Measurements from ENCODE around the gene SLC35D3. TPM values are rescaled to one million over a fixed set of nuclear protein-coding genes. Genes with fewer than 3 reads are reported as not detected.
"Not testable (repeated sequence)": the region's sequence is repeated elsewhere in the genome, so short reads cannot be mapped to it uniquely, and the experiment has no call there.

The SLC35D3 gene
- total and polyA plus RNA-seq, 5 experiments from 2014 or later, result not detected

DNA sequence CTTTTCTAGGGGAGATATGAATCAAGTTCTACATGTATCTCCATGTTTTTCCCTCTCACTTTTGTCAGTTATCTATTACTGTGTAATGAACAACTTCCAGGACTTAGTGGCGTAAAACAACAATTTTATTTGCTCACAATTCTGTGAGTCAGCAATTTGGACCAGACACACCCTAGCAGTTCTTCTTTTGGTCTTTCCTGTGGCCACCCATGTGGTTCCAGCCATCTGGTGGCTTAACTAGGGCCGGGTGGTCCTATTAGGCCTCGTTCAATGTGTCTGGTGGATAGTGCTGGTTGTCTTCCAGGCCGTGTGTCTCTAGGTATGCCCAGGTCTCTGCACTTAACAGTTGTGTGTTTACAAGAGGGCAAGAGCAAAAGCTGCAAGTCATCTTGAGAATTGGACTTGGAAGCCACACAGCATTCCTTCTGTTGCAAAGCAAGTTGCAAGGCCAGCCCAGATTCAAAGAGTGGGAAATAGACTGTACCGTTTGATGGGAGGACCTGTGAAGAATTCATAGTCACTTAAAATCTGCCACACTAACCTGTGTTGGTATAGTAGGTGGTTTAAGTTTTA lies 20.8 kb upstream of the SLC35D3 start:
- Mint-ChIP-seq H3K9me3 (no peaks in the 10 kb centered on the region), H3K36me3 (peaks cover 20 to 48% (median 39%) of the 10 kb centered on the region in 3 donors), H3K27ac (no peak overlapping the region), H3K4me1 (no peaks in the 10 kb centered on the region), H3K27me3 (no peaks in the 10 kb centered on the region), H3K4me3 (no peak overlapping the region)
- no peak for ATAC-seq
- DNase-seq, result no peak
- POLR2A ChIA-PET, result no interaction called here

DNA sequence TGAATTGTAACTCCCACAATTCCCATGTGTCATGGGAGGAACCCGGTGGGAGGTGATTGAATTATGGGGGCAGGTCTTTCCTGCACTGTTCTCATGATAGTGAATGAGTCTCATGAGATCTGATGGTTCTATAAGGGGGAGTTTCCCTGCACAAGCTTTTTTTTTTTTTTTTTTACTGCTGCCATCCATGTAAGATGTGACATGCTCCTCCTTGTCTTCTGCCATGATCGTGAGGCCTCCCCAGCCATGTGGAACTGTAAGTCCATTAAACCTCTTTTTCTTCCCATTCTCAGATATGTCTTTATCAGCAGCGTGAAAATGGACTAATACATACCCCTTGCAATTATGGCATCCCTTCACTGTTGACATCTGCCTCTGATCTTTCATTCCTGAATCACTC lies 17.6 kb upstream of the SLC35D3 start:
- H3K27me3 Mint-ChIP-seq, ATAC-seq, H3K4me3 Mint-ChIP-seq, H3K9me3 Mint-ChIP-seq, DNase-seq, POLR2A ChIA-PET, H3K4me1 Mint-ChIP-seq: not testable (repeated sequence)
- Mint-ChIP-seq H3K27ac (peak overlapping the region in 1 of 10 donors; percentile 9), H3K36me3 (peaks cover 20 to 41% (median 36%) of the 10 kb centered on the region in 3 donors)

DNA sequence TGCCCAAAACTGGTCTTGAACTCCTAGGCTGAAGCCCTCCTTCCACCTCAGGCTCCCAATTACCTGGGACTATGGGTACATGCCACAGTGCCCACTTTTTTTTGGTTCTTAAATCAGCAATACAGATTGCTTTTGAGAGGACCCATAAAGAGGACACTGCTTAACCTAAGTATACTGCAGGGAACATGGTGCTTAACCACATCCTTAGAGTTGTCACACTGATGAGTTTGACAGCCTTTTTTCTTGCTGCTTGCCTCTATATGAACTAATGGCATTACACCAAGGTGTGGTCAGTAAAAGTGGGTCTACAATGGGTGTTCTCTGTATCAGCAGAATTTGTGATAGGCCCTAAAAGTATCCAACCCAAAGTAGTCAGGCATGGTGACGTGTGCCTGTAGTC lies 7.2 kb upstream of the SLC35D3 start:
- peak overlapping the region in 1 of 10 donors; percentile 27 for H3K27ac Mint-ChIP-seq
- ATAC-seq, result no peak

DNA sequence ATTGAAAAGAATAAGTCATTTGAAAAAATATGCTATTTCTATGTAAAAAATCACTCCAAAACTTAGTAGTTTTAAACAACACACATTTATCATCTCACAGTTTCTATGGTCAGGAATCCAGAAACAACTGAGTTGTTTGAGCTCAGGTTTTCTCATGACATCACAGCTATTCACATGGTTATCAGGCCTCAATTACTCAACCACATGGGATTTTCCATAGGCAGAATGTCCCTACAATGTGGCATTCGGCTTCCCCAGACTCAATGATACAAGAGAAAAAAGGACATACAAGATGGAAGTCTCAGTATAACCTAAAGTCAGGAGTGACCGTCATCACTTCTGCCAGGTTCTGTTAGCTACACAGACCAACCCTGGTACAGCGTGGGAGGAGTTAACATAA lies 3.4 kb upstream of the SLC35D3 start:
- H3K27me3 Mint-ChIP-seq, result peaks cover 5 to 48% (median 29%) of the 10 kb centered on the region in 5 donors
- H3K27ac Mint-ChIP-seq, result peak overlapping the region in 1 of 10 donors; percentile 88
- no peaks in the 10 kb centered on the region for H3K9me3 Mint-ChIP-seq
- H3K4me1 Mint-ChIP-seq, result peaks cover 11 to 36% (median 24%) of the 10 kb centered on the region in 4 donors
- no peak for DNase-seq
- no peak for ATAC-seq
- H3K4me3 Mint-ChIP-seq, result no peak overlapping the region
- peaks cover 8 to 31% (median 22%) of the 10 kb centered on the region in 3 donors for H3K36me3 Mint-ChIP-seq
- POLR2A ChIA-PET, result no interaction called here

More for the DNA sequence above, 7.2 kb upstream of the SLC35D3 start:
- H3K4me1 Mint-ChIP-seq, result peaks cover 2 to 4% (median 3%) of the 10 kb centered on the region in 4 donors
- H3K36me3 Mint-ChIP-seq, result peaks cover 25 to 58% (median 49%) of the 10 kb centered on the region in 3 donors
- DNase-seq, result no peak
- H3K9me3 Mint-ChIP-seq, result no peaks in the 10 kb centered on the region
- POLR2A ChIA-PET, result no interaction called here
- H3K27me3 Mint-ChIP-seq, result peaks cover 0 to 16% (median 3%) of the 10 kb centered on the region in 5 donors
- H3K4me3 Mint-ChIP-seq, result no peak overlapping the region

DNA sequence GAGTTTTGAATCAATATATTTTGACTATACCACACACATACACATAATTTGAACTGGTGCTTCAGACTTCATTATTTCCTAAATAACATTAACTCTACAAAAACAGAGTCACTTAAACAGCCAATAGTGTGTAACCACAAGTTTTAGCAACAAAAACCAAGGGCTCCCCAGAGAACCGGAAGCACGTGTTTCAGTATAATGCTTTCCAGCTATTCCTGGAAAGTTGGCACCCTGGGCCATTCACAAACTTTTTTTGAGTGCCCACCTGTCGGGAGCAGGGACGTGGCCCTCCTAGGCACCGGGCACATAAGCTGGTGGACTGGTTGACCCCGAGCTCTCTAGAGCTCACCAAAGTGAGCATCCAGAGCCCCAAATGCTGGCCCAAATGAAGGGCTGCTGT lies 1.9 kb upstream of the SLC35D3 start:
- ATAC-seq, result peak; percentile 4 to 11
- POLR2A ChIA-PET, result no interaction called here
- Mint-ChIP-seq H3K27me3 (peaks cover 15 to 61% (median 40%) of the 10 kb centered on the region in 5 donors), H3K9me3 (no peaks in the 10 kb centered on the region), H3K4me3 (peak overlapping the region; percentile 65 to 90 (median 84)), H3K36me3 (peaks cover 4 to 24% (median 16%) of the 10 kb centered on the region in 3 donors), H3K4me1 (peaks cover 12 to 39% (median 31%) of the 10 kb centered on the region in 4 donors), H3K27ac (no peak overlapping the region)
- no peak for DNase-seq

DNA sequence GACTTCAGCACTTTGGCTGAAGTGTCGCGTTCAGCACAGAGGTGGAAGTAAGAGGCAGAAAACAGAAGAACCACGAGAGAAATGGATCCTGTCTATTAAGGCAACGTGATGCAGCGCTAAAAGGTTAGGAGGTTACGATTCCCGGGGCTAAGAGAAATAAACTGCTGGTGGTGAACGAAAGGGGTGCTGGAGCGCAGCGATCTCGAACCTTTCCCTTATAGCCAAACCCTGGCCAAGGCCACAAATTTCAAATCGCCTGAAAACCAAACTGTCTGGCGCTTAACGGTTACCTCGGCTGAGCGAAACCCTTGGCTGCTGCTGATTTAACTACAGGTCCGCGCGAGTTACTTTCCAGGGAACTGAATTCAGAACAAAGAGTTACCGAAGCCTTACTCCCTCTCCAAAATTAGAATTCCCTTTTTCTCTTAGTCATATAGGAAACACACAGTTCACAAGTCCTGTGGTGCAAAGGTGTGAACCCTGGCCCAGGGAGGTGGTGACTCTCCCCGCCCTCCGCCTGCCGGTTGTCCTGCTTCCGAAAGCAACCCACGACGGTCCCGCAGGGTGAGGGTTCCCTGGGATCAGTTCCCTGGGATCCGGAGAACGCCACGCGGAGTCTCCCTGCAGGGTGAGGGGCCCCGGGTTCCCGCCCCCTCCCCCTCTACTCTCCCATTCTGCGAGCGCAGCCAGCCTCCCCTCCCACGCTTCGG lies 1.3 kb upstream of the SLC35D3 start:
- Mint-ChIP-seq H3K27me3 (peaks cover 15 to 64% (median 42%) of the 10 kb centered on the region in 5 donors), H3K4me3 (peak overlapping the region; percentile 65 to 90 (median 84)), H3K4me1 (peaks cover 12 to 39% (median 31%) of the 10 kb centered on the region in 4 donors), H3K27ac (peak overlapping the region in 1 of 10 donors; percentile 60), H3K36me3 (peaks cover 4 to 18% (median 10%) of the 10 kb centered on the region in 3 donors), H3K9me3 (no peaks in the 10 kb centered on the region)
- DNase-seq (peak in 3 of 10 donors; percentile 7 to 17 (median 12)), ATAC-seq (peak; percentile 13 to 27)
- POLR2A ChIA-PET, result no interaction called here

DNA sequence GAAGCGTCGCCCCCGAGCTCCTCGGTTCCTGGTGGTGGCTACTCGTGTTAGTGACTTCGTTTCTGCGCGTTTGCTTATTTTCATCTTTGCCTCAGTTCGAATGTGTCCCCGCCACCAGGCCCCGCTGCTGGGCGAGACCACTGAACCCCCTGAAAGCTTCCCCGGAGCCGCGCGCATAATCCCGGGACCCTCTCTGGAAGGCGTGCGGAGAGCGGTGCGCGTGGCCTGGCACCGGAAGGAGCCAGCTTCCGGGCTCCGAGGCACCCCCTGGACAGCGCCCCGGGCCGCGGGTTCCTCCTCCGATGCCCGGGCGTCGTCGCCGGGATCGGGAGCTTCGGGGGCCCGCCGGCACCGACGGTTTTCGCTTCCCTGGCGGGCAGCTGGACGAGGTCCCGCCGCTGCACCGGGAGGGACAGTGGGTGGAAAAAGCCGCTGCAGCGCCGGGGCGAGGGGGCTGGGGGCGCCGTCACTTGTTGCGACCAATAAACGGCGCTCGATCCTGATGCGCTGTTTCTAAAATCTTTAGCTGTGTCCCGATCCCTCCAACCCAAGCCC lies 643 bp upstream of the SLC35D3 start:
- H3K27ac Mint-ChIP-seq, result peak overlapping the region in 1 of 10 donors; percentile 60
- H3K36me3 Mint-ChIP-seq, result peaks cover 4 to 14% (median 6%) of the 10 kb centered on the region in 3 donors
- H3K9me3 Mint-ChIP-seq, result no peaks in the 10 kb centered on the region
- H3K4me1 Mint-ChIP-seq, result peaks cover 12 to 39% (median 31%) of the 10 kb centered on the region in 4 donors
- ATAC-seq, result peak; percentile 28 to 29
- peak in 3 of 10 donors; percentile 8 to 17 (median 12) for DNase-seq
- H3K4me3 Mint-ChIP-seq, result peak overlapping the region; percentile 66 to 90 (median 84)
- peaks cover 15 to 70% (median 47%) of the 10 kb centered on the region in 5 donors for H3K27me3 Mint-ChIP-seq
- POLR2A ChIA-PET, result no interaction called here

DNA sequence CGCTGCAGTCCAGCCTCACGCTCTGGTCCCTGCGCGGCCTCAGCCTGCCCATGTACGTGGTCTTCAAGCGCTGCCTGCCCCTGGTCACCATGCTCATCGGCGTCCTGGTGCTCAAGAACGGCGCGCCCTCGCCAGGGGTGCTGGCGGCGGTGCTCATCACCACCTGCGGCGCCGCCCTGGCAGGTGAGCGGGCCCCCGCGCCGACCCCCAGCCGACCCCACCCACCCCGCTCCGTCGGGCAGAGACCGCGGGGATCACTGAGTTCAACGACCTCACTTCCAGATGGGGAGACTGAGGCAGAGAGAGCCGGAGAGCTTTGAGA lies 545 bp downstream of the SLC35D3 start:
- H3K9me3 Mint-ChIP-seq, result no peaks in the 10 kb centered on the region
- peaks cover 12 to 39% (median 31%) of the 10 kb centered on the region in 4 donors for H3K4me1 Mint-ChIP-seq
- DNase-seq, result peak in 1 of 10 donors; percentile 4
- POLR2A ChIA-PET, result no interaction called here
- peak overlapping the region; percentile 63 to 91 (median 84) for H3K4me3 Mint-ChIP-seq
- no peak overlapping the region for H3K27ac Mint-ChIP-seq
- H3K36me3 Mint-ChIP-seq, result peaks cover 0 to 9% (median 0%) of the 10 kb centered on the region in 3 donors
- peaks cover 23 to 82% (median 47%) of the 10 kb centered on the region in 5 donors for H3K27me3 Mint-ChIP-seq
- ATAC-seq, result peak; percentile 14 to 21

DNA sequence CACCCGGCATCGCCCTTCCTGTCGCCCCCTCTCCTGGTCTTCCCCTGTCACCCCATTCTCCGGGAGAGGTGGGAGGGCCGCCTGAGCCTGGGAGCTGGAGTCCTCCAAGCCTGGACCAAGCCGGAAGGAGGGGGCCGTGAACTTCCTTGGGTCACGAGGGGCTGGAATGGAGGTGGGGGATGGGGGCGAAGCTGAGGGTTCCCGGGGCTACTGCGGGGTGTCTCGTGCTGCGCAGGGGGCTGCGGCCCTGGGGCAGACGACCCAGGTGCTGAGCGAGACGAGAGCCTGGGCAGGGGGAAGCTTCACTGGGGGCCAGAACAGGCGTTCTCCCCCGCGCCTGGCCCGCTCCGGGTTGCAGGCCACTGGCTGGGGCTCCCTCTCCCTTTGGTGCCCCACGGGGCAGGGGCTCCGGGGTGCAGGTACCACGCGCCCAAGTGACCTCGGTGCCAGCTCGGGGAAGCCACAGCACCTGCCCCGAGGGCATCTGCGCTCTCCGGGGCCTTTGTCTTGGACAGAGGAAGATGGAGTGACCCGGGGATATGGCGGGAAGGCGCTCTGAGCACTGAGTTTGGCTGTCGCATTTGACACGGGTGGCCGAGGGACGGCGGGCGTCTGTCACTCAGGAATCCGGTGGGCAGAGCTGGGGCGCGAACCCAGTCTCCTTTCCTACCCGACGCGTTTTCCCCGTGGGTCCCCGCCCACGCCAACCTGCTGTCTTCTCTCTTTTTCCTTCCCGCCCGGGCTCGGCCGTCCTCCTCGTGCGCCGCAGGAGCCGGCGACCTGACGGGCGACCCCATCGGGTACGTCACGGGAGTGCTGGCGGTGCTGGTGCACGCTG lies 1.2 kb downstream of the SLC35D3 start:
- H3K9me3 Mint-ChIP-seq, result no peaks in the 10 kb centered on the region
- peaks cover 12 to 39% (median 31%) of the 10 kb centered on the region in 4 donors for H3K4me1 Mint-ChIP-seq
- peak overlapping the region; percentile 50 to 88 (median 66) for H3K4me3 Mint-ChIP-seq
- ATAC-seq, result peak in 1 of 2 donors; percentile 20
- peak in 2 of 10 donors; percentile 5 to 21 for DNase-seq
- peaks cover 0 to 9% (median 0%) of the 10 kb centered on the region in 3 donors for H3K36me3 Mint-ChIP-seq
- H3K27me3 Mint-ChIP-seq, result peaks cover 23 to 82% (median 47%) of the 10 kb centered on the region in 5 donors
- H3K27ac Mint-ChIP-seq, result peak overlapping the region in 1 of 10 donors; percentile 21
- POLR2A ChIA-PET, result no interaction called here

DNA sequence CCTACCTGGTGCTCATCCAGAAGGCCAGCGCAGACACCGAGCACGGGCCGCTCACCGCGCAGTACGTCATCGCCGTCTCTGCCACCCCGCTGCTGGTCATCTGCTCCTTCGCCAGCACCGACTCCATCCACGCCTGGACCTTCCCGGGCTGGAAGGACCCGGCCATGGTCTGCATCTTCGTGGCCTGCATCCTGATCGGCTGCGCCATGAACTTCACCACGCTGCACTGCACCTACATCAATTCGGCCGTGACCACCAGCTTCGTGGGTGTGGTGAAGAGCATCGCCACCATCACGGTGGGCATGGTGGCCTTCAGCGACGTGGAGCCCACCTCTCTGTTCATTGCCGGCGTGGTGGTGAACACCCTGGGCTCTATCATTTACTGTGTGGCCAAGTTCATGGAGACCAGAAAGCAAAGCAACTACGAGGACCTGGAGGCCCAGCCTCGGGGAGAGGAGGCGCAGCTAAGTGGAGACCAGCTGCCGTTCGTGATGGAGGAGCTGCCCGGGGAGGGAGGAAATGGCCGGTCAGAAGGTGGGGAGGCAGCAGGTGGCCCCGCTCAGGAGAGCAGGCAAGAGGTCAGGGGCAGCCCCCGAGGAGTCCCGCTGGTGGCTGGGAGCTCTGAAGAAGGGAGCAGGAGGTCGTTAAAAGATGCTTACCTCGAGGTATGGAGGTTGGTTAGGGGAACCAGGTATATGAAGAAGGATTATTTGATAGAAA lies 2.0 kb downstream of the SLC35D3 start:
- Mint-ChIP-seq H3K9me3 (no peaks in the 10 kb centered on the region), H3K27ac (peak overlapping the region in 1 of 10 donors; percentile 34), H3K4me3 (peak overlapping the region; percentile 24 to 88 (median 64)), H3K4me1 (peaks cover 12 to 39% (median 31%) of the 10 kb centered on the region in 4 donors), H3K36me3 (peaks cover 0 to 9% (median 0%) of the 10 kb centered on the region in 3 donors), H3K27me3 (peaks cover 26 to 80% (median 47%) of the 10 kb centered on the region in 5 donors)
- ATAC-seq (no peak), DNase-seq (no peak)
- POLR2A ChIA-PET, result no interaction called here

DNA sequence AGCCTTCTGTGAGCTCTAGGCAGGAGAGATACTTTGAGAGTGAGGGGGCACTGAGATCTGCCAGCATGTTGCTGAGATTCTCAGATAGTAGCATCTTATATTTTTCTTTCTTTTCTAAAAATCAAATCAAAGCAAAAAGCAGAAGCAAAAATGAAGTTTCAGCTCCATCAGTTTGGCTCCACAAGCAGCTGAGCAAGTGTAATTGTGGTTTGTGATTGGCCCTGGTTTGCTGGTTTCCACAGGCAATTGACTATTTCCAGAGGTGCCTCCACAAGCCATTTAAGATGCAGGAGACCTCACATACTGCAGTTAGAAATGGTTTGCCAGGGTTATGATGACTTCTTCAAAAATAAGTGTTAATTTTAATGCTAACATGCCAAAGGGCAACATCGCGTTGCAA lies 4.3 kb downstream of the SLC35D3 start:
- H3K27ac Mint-ChIP-seq, result peak overlapping the region in 1 of 10 donors; percentile 14
- H3K9me3 Mint-ChIP-seq, result no peaks in the 10 kb centered on the region
- peaks cover 23 to 79% (median 43%) of the 10 kb centered on the region in 5 donors for H3K27me3 Mint-ChIP-seq
- ATAC-seq (no peak), DNase-seq (no peak)
- peaks cover 3 to 21% (median 14%) of the 10 kb centered on the region in 4 donors for H3K4me1 Mint-ChIP-seq
- POLR2A ChIA-PET, result no interaction called here
- peaks cover 0 to 9% (median 0%) of the 10 kb centered on the region in 3 donors for H3K36me3 Mint-ChIP-seq
- no peak overlapping the region for H3K4me3 Mint-ChIP-seq

DNA sequence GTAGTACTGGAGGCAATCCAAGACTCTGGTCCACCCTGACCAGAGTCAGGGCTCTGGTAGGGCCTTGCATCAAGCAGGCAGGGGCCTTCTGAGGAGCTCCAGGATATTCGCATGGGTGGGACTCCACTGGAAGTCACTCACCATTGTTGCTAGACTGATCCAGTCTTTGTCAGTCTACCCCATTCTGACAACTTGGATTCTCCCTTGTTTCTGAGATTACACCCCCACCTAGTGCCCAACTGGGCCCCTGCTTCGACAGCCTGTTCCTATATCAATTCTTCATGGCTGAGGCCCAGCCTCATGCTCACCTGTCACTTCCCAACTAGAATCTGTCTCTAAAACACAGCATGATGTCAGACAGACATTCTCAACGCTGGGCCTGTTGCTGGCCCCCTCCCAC lies 5.2 kb downstream of the SLC35D3 start:
- Mint-ChIP-seq H3K4me3 (no peak overlapping the region), H3K27ac (no peak overlapping the region), H3K9me3 (no peaks in the 10 kb centered on the region), H3K27me3 (peaks cover 23 to 79% (median 44%) of the 10 kb centered on the region in 5 donors), H3K36me3 (peaks cover 0 to 9% (median 0%) of the 10 kb centered on the region in 3 donors), H3K4me1 (peaks cover 3 to 17% (median 14%) of the 10 kb centered on the region in 4 donors)
- POLR2A ChIA-PET, result no interaction called here
- ATAC-seq, result peak in 1 of 2 donors; percentile 27
- DNase-seq, result peak in 3 of 10 donors; percentile 2 to 16 (median 8)
